HEK293 (cell line): ENCODE results near the gene C1orf35.

Experiments
- BCL6B ChIP-seq: fragments of 450-650 bp; formaldehyde crosslinking; IDR thresholded peaks from 2 replicates; pipeline ENCODE4 v1.5.1; 2017; ENCODE audit warnings: missing biosample characterization, missing genetic modification characterization
- KLF1 ChIP-seq: fragments of 450-650 bp; formaldehyde crosslinking; IDR thresholded peaks from 2 replicates; pipeline ENCODE4 v1.5.1; 2016; ENCODE audit warnings: missing biosample characterization, missing genetic modification characterization
- MZF1 ChIP-seq: fragments of 450-650 bp; formaldehyde crosslinking; IDR thresholded peaks from 2 replicates; pipeline ENCODE4 v1.5.1; 2017; ENCODE audit warnings: missing biosample characterization, missing genetic modification characterization, borderline replicate concordance
- RBAK ChIP-seq: fragments of 450-650 bp; formaldehyde crosslinking; IDR thresholded peaks from 2 replicates; pipeline ENCODE4 v1.5.1; 2016; ENCODE audit warnings: missing biosample characterization, missing genetic modification characterization
- SP3 ChIP-seq: fragments of 450-650 bp; formaldehyde crosslinking; IDR thresholded peaks from 2 replicates; pipeline ENCODE4 v1.5.1; 2016; ENCODE audit warnings: missing biosample characterization, missing genetic modification characterization
- TCF7L2 ChIP-seq: IDR thresholded peaks from 2 replicates; pipeline ENCODE4 v1.6.1; 2011; ENCODE audit warnings: low read depth, mild to moderate bottlenecking, inconsistent platforms, low read length, moderate library complexity, borderline replicate concordance
- ZBTB1 ChIP-seq: fragments of 450-650 bp; formaldehyde crosslinking; IDR thresholded peaks from 2 replicates; pipeline ENCODE4 v1.5.1; 2016; ENCODE audit warnings: missing biosample characterization, missing genetic modification characterization
- ZBTB48 ChIP-seq: fragments of 450-650 bp; formaldehyde crosslinking; IDR thresholded peaks from 2 replicates; pipeline ENCODE4 v1.5.1; 2016; ENCODE audit warnings: missing biosample characterization, missing genetic modification characterization
- ZIC2 ChIP-seq: fragments of 450-650 bp; formaldehyde crosslinking; IDR thresholded peaks from 2 replicates; pipeline ENCODE4 v1.5.1; 2016; ENCODE audit warnings: missing biosample characterization, missing genetic modification characterization
- ZNF121 ChIP-seq: fragments of 450-650 bp; formaldehyde crosslinking; IDR thresholded peaks from 2 replicates; pipeline ENCODE4 v1.5.1; 2016; ENCODE audit warnings: missing biosample characterization, missing genetic modification characterization
- ZNF214 ChIP-seq: fragments of 450-650 bp; formaldehyde crosslinking; IDR thresholded peaks from 2 replicates; pipeline ENCODE4 v1.5.1; 2017; ENCODE audit warnings: missing biosample characterization, mild to moderate bottlenecking, missing genetic modification characterization, borderline replicate concordance
- ZNF221 ChIP-seq: fragments of 450-650 bp; formaldehyde crosslinking; IDR thresholded peaks from 2 replicates; pipeline ENCODE4 v1.5.1; 2017; ENCODE audit warnings: missing biosample characterization, missing genetic modification characterization, borderline replicate concordance
- ZNF223 ChIP-seq: fragments of 450-650 bp; formaldehyde crosslinking; IDR thresholded peaks from 2 replicates; pipeline ENCODE4 v1.5.1; 2016; ENCODE audit warnings: missing biosample characterization, missing genetic modification characterization
- ZNF274 ChIP-seq, 2 experiments: fragments of 200-500 bp in 1 of 2; fragments of 450-650 bp in 1 of 2; sonication (Bioruptor generic) in 1 of 2; formaldehyde crosslinking in 1 of 2; IDR thresholded peaks; 2 replicates each; pipeline versions ENCODE4 v1.5.1 to v1.6.1; 2014 to 2016; ENCODE audit warnings: borderline replicate concordance in 1 of 2, inconsistent platforms in 1 of 2, low read length in 1 of 2, missing biosample characterization in 1 of 2, missing genetic modification characterization in 1 of 2
- ZNF302 ChIP-seq: fragments of 450-650 bp; formaldehyde crosslinking; IDR thresholded peaks from 2 replicates; pipeline ENCODE4 v1.5.1; 2016; ENCODE audit warnings: missing biosample characterization, missing genetic modification characterization, low read depth
- ZNF391 ChIP-seq: fragments of 450-650 bp; formaldehyde crosslinking; IDR thresholded peaks from 2 replicates; pipeline ENCODE4 v1.5.1; 2016; ENCODE audit warnings: low read depth, missing biosample characterization, missing genetic modification characterization, borderline replicate concordance
- ZNF398 ChIP-seq: fragments of 450-650 bp; formaldehyde crosslinking; IDR thresholded peaks from 2 replicates; pipeline ENCODE4 v1.5.1; 2017; ENCODE audit warnings: missing biosample characterization, missing genetic modification characterization
- ZNF473 ChIP-seq: fragments of 450-650 bp; formaldehyde crosslinking; IDR thresholded peaks from 2 replicates; pipeline ENCODE4 v1.5.1; 2017; ENCODE audit warnings: missing biosample characterization, missing genetic modification characterization
- ZNF560 ChIP-seq: fragments of 450-650 bp; formaldehyde crosslinking; IDR thresholded peaks from 2 replicates; pipeline ENCODE4 v1.5.1; 2017; ENCODE audit warnings: missing biosample characterization, missing genetic modification characterization, borderline replicate concordance
- ZNF571 ChIP-seq: fragments of 450-650 bp; formaldehyde crosslinking; IDR thresholded peaks from 2 replicates; pipeline ENCODE4 v1.5.0; 2017; ENCODE audit warnings: missing biosample characterization, missing genetic modification characterization
- ZNF629 ChIP-seq: fragments of 450-650 bp; formaldehyde crosslinking; IDR thresholded peaks from 2 replicates; pipeline ENCODE4 v1.5.1; 2017; ENCODE audit warnings: missing biosample characterization, missing genetic modification characterization
- ZNF692 ChIP-seq: fragments of 450-650 bp; formaldehyde crosslinking; IDR thresholded peaks from 2 replicates; pipeline ENCODE4 v1.5.1; 2016; ENCODE audit warnings: missing biosample characterization, missing genetic modification characterization
- ZNF707 ChIP-seq: fragments of 450-650 bp; formaldehyde crosslinking; IDR thresholded peaks from 2 replicates; pipeline ENCODE4 v1.5.1; 2016; ENCODE audit warnings: missing biosample characterization, missing genetic modification characterization
- ZNF76 ChIP-seq: fragments of 450-650 bp; formaldehyde crosslinking; IDR thresholded peaks from 2 replicates; pipeline ENCODE4; 2016; ENCODE audit warnings: low read depth, missing biosample characterization, missing genetic modification characterization, borderline replicate concordance
- TF ChIP-seq, protein P1 (sequence below): fragments of 450-650 bp; formaldehyde crosslinking; IDR thresholded peaks from 2 replicates; pipeline ENCODE4 v1.5.1; 2016; ENCODE audit warnings: missing biosample characterization, missing genetic modification characterization
- TF ChIP-seq, protein P2 (sequence below): fragments of 450-650 bp; formaldehyde crosslinking; IDR thresholded peaks from 2 replicates; pipeline ENCODE4 v1.5.1; 2016; ENCODE audit warnings: missing biosample characterization, missing genetic modification characterization
- TF ChIP-seq, protein P3 (sequence below): fragments of 450-650 bp; formaldehyde crosslinking; IDR thresholded peaks from 2 replicates; pipeline ENCODE4 v1.5.1; 2016; ENCODE audit warnings: missing biosample characterization, missing genetic modification characterization

C1orf35 gene

GRCh38 chr1:228101994-228102790 lies 933 bp downstream of the C1orf35 start (continued):
- TF ChIP-seq, protein P1, sequence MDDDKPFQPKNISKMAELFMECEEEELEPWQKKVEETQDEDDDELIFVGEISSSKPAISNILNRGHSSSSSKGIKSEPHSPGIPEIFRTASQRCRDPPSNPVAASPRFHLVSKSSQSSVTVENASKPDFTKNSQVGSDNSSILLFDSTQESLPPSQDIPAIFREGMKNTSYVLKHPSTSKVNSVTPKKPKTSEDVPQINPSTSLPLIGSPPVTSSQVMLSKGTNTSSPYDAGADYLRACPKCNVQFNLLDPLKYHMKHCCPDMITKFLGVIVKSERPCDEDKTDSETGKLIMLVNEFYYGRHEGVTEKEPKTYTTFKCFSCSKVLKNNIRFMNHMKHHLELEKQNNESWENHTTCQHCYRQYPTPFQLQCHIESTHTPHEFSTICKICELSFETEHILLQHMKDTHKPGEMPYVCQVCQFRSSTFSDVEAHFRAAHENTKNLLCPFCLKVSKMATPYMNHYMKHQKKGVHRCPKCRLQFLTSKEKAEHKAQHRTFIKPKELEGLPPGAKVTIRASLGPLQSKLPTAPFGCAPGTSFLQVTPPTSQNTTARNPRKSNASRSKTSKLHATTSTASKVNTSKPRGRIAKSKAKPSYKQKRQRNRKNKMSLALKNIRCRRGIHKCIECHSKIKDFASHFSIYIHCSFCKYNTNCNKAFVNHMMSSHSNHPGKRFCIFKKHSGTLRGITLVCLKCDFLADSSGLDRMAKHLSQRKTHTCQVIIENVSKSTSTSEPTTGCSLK: no peak
- TF ChIP-seq ZNF391 (tag by site-specific recombination) (0 out of 2 replicates have a peak, but pooled peaks have one; percentile 13), ZBTB1 (tag by site-specific recombination) (0 out of 2 replicates have a peak, but pooled peaks have one; percentile 12), BCL6B (tag by site-specific recombination) (no peak), ZIC2 (tag by site-specific recombination) (peak; percentile 91), ZNF214 (tag by site-specific recombination) (no peak), ZNF302 (tag by site-specific recombination) (no peak), ZNF121 (tag by site-specific recombination) (no peak), ZNF571 (no peak), ZNF560 (tag by site-specific recombination) (no peak), ZNF473 (tag by site-specific recombination) (no peak), MZF1 (tag by site-specific recombination) (no peak), TCF7L2 (no peak), ZNF76 (tag by site-specific recombination) (peak; percentile 45; the same call in 1 of the 2 replicates), ZNF707 (tag by site-specific recombination) (no peak), SP3 (tag by site-specific recombination) (peak; percentile 93), ZBTB48 (tag by site-specific recombination) (peak; percentile 85), ZNF221 (no peak), ZNF629 (tag by site-specific recombination) (0 out of 2 replicates have a peak, but pooled peaks have one; percentile 35), KLF1 (tag by site-specific recombination) (peak; percentile 99), ZNF274 (IDR thresholded peaks at IDR 0.05; ENCODE audit: low read length) (no peak), ZNF274 (tag by site-specific recombination; IDR thresholded peaks at IDR 0.05; ENCODE audit: borderline replicate concordance) (no peak), ZNF398 (tag by site-specific recombination) (peak; percentile 45; the same call in 1 of the 2 replicates), RBAK (tag by site-specific recombination) (no peak), ZNF692 (tag by site-specific recombination) (peak; percentile 89), ZNF223 (tag by site-specific recombination) (no peak)
- TF ChIP-seq, protein P2, sequence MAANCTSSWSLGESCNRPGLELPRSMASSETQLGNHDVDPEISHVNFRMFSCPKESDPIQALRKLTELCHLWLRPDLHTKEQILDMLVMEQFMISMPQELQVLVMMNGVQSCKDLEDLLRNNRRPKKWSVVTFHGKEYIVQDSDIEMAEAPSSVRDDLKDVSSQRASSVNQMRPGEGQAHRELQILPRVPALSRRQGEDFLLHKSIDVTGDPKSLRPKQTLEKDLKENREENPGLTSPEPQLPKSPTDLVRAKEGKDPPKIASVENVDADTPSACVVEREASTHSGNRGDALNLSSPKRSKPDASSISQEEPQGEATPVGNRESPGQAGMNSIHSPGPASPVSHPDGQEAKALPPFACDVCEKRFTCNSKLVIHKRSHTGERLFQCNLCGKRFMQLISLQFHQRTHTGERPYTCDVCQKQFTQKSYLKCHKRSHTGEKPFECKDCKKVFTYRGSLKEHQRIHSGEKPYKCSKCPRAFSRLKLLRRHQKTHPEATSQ (tag by site-specific recombination): no peak
- TF ChIP-seq, protein P3, sequence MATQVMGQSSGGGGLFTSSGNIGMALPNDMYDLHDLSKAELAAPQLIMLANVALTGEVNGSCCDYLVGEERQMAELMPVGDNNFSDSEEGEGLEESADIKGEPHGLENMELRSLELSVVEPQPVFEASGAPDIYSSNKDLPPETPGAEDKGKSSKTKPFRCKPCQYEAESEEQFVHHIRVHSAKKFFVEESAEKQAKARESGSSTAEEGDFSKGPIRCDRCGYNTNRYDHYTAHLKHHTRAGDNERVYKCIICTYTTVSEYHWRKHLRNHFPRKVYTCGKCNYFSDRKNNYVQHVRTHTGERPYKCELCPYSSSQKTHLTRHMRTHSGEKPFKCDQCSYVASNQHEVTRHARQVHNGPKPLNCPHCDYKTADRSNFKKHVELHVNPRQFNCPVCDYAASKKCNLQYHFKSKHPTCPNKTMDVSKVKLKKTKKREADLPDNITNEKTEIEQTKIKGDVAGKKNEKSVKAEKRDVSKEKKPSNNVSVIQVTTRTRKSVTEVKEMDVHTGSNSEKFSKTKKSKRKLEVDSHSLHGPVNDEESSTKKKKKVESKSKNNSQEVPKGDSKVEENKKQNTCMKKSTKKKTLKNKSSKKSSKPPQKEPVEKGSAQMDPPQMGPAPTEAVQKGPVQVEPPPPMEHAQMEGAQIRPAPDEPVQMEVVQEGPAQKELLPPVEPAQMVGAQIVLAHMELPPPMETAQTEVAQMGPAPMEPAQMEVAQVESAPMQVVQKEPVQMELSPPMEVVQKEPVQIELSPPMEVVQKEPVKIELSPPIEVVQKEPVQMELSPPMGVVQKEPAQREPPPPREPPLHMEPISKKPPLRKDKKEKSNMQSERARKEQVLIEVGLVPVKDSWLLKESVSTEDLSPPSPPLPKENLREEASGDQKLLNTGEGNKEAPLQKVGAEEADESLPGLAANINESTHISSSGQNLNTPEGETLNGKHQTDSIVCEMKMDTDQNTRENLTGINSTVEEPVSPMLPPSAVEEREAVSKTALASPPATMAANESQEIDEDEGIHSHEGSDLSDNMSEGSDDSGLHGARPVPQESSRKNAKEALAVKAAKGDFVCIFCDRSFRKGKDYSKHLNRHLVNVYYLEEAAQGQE: 0 out of 2 replicates have a peak, but pooled peaks have one; percentile 27
